HTR-8/SVneo (cell line): ENCODE data around the gene ZNF506.
"Not testable (repeated sequence)": the region's sequence is repeated elsewhere in the genome, so short reads cannot be mapped to it uniquely, and the experiment has no call there.

ENCODE experiments used
- DNase-seq: peaks from one replicate; pipeline ENCODE4 v3.0.0; 2011; ENCODE audit warnings: low spot score, mixed read lengths; ENCODE audit not compliant: insufficient read length
- FAIRE-seq: peaks from 2 replicates; lab custom pipeline; 2011; peaks lifted over from hg19 to GRCh38; lab: Jason Lieb, UNC

ZNF506 gene

DNA sequence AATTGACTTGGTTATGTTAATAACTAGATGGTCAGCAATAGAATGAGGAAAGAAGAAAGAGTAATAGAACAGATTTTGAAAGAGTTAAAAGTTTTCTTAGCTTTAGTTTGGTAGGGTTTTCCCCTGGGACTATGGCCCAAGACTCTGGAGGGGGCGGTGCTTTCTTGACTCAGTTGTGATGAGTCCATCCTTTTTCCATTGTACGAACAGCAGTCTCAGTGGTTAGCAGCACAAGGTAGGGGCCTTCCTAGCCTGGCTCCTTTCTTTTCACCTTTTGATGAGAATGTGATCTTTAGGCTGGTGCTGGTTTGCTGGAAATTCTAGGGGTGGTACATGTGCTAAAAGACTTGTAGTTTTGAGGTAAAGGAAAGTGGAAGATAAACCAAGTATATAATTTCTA is 38.8 kb downstream of the ZNF506 start:
- no peak for FAIRE-seq
- DNase-seq = no peak

DNA sequence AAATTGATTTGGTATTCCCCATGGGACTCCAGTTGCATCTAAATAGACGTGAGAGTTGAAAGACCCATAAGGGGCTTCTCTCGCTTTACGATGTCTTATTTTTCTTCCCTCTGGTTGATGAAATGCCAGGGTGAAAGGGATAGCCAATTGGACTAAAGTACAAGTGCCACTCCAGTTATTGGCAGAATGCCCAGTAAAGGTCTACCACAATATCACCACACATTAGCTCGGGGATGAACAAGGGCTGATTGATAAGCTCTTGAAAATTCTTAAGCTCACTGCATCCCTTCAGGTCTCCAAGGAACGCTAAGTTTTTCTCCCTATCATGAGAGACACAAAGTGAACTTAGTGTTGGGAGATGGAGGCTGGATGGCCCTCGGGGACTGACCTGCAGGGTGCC is 39.8 kb downstream of the ZNF506 start:
- not testable (repeated sequence) for DNase-seq, FAIRE-seq

DNA sequence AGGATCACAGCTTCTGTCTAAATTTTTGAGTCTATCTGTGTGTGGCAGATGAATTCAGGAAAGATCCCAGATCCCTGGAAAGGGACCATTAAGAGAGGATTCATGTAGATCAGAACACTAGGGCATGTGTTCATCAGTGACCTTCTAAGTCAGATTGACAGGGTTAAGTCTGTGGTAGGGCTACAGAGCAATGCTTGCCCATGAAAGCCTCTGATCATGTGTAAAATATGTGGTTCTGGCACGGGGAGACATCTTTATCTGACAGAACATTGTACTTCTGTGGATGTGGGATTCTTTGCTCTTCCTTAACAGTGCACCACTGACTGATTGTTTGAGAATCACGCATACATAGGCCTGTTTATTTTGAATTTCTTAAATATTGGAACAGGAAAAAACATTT is 42.9 kb downstream of the ZNF506 start:
- DNase-seq (no peak), FAIRE-seq (no peak)

DNA sequence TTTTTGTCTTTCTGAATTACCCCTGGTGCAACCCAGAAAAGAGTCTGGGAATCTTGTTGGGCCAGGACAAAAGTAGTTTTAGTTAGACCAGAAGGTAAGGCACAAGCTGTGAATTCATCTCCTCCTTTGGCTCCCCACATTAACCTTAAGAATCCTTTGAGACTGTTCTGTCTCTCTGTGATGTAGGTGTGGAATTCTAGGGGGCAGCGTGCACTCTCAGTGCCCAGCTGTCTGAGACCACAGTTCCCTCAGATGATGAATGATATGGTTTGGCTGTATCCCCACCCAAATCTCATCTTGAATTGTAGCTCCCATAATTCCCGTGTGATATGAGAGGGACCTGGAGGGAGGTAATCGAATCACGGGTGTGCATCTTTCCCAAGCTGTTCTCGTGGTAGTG is 43.9 kb downstream of the ZNF506 start:
- DNase-seq = no peak
- no peak for FAIRE-seq

DNA sequence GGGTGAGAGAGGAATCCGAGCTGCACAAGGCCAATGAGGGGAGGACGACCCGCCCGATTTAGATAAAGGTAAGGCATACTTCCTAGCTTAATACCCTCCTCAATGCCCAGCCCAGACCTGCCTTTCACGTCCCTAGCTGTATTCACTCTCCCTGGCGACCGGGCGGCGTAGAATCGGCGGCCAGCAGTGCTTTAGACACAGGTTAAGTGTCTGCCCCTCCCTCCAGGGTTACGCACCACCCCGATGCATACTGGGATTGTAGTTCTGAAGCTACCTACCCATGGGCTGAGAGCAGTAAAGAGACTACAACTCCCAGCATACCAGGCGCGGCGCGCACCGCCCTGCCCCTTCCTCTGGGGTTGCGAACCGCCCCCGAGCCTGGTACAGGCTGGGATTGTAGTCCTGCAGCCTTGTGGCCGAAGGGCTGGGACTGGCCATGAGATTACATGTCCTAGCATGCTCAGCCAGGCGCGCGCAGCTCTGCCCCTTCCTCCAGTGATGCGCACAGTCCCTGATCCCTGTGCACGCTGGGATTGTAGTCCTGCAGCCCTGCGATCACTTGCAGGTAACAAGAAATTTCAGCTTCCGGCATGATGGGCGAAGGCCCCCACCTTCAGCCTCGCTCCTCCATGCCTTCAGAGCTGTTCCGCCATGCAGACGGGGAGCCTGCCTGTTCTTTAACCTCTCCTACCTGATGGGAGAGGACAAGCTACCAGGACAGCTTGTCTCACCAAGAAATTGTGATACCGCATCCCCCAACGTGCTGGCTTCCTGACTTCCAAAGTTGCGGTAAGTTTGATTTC is 45.1 kb downstream of the ZNF506 start:
- peak; percentile 98 for DNase-seq
- FAIRE-seq = peak; percentile 99

DNA sequence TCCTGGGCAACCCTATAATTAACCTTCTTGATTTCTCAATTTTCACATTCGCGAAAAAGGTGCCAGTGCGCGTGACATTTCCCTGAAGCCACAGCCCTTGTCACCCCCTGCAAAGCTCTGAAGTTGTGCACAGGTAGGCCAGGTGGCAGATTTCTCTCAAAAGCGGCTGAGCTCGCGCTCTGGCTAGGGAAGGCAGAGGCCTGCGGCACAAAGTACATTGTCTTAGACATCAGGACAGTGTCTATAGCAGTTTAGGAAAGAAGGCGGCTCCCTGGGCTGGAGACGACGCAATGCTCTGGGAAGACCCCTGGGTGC is 45.7 kb downstream of the ZNF506 start:
- DNase-seq (peak; percentile 26), FAIRE-seq (no peak)

DNA sequence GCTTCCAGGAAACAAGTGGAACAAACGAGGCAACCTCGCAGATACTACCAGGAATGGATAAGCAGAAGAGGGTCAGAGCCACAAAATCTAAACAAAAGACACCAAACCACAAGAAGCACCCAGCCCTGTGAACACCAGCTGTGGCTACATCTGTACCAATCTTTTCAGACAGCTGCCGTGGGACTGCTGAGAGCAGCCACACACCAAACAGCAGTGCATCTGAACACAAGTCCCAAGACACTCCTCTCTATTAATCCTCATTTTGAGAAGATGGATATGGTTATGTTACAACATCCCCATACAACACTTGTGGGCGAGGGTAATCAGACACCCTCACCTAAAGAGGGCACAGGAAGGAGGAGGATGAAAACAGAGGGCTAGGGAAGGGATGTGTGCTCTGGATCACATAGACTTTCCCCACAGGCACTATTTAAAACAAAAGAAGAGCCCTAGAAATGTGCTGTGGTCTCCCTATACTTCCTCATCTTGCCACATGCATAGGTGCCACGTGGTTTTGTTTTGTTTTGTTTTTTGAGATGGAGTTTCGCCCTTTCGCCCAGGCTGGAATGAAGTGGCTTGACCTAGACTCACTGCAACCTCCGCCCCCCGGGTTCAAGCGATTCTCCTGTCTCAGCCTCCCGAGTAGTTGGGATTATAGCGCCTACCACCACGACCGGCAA is 47.1 kb downstream of the ZNF506 start:
- DNase-seq (no peak), FAIRE-seq (no peak)

DNA sequence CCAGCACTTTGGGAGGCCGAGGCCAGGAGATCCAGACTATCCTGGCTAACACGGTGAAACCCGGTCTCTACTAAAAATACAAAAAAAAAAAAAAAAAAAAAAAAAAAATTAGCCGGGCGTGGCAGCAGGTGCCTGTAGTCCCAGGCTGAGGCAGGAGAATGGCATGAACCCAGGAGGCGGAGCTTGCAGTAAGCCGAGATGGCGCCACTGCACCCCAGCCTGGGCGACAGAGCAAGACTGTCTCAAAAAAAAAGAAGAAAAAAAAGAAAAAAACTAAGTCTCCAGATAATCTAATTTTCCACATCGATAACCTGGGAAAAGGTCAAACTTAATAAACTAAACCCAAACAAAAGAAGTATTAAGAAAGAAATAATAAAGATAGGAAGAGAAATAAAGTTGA is 49.6 kb downstream of the ZNF506 start:
- not testable (repeated sequence) for FAIRE-seq, DNase-seq

DNA sequence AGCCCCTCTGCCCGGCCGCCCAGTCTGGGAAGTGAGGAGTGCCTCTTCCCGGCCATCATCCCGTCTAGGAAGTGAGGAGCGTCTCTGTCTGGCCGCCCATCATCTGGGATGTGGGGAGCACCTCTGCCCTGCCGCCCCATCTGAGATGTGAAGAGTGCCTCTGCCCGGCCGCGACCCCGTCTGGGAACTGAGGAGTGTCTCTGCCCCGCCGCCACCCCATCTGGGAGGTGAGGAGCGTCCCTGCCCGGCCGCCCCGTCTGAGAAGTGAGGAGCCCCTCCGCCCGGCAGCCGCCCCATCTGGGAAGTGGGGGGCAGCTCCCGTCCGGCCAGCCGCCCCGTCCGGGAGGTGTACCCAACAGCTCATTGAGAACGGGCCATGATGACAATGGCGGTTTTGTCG is 51.6 kb downstream of the ZNF506 start:
- not testable (repeated sequence) for DNase-seq, FAIRE-seq

DNA sequence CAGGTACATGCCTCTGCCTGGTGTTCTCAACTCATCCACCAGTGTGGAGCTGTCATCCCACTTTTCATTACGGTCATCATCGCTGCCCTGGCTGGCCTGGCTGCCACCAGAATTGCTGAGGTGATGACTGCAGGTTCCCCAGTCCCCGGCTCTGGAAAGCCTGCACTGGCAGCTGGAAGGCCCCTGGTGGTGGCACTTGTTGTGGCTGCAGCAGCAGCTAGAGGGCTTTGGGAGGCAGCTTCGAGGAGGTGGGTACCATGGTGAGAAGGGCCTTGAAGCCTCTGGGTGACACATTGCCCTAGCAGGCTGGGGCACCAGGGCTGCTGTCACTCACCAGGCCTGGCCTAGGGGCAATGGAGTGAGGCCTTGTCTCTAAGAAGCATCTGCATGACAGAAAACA is 63.4 kb downstream of the ZNF506 start:
- no peak for DNase-seq
- FAIRE-seq = no peak

DNA sequence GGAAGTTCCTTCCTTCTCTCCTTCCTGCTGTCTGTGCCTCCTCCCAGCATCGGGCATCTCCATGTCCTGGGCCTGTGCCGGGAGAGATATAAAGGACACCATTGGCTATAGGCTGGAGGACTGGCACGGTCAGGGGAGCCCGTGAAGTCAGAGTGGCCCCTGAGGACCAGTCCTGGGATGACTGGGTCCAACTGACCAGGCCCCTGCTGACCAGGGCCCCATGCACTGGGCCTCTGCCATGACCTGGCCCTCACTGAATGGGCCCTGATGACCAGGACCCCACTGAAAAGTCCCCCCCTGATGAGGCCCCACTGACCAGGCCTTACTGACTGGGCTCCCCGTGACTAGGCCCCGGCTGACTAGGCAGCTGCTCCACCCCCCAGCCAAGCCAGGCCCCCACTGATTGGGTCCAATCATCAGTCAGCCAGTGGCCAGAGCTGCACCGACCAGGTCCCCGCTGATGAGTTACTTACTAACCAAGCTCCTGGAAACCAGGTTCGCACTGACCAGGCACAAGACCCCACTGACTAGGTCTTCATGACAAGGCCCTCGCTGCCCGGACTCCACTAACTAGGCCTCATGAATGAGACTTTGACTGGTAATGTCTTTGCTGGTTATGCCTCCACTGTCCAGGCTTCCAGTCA is 68.7 kb downstream of the ZNF506 start:
- no peak for DNase-seq
- no peak for FAIRE-seq

DNA sequence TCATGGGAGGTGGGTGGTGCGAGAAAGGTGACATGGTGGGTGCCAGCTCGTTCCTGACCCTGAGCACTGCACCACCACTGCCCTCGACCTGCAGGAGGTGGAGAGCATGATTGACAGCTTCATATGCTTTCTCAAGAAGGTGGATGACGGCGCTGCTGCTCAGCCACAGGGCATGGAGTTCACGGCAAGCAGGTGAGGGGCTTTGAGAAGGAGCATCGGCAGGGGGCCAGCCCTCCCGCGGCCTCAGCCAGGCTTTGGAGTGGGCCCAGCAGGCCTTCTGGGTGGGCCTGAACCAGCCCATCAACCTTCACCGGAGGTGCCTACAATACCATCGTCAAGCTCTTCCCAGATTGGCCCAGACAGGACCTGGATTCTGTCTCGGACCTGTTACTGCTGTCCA is 69.7 kb downstream of the ZNF506 start:
- FAIRE-seq = no peak

DNA sequence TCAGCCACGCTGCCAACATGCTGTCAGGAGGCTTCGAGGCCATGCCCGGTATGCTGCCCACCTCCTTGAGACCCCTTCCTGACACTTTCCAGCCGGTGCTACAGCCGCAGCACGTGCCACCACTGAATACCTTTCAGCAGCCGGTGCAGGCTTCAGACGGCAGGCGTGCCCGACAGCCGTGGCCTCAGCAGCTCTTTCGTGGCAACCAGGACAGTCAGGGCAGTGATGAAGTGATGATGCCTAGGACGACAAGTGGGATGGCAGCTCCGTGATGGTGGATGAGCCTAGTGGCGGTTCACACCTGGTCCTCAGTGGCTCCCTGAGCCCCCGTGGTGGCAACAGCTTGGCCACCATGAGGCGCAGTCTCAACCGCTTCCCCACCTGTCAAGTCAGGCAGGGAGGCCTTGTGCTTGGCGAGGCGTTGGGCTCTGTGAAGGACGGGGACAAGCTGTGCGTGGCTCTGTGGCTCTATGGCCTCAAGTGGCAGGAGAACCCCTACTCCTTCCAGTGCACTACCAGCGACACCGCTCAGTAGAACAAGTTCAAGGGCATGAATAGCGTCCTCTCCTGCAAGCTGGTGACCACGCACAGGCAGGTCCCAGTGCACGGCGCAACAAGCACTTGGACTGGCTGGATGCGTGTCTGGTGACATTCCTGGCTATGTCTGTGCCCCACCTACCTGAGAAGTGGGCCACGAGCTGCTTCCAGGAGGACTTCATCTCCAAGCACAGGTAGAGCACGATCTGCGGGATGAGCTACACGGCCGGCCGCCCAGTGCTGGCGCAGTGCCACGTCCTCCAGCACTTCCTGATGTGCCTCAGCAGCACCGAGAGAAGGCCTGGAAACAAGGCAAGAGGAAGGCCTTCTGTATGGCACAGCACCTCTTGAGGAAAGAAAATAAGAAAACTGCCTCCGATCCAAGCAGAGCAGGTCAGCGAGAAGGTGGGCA is 70.4 kb downstream of the ZNF506 start:
- FAIRE-seq (no peak), DNase-seq (no peak)

More for the DNA sequence above, 69.7 kb downstream of the ZNF506 start:
- no peak for DNase-seq

DNA sequence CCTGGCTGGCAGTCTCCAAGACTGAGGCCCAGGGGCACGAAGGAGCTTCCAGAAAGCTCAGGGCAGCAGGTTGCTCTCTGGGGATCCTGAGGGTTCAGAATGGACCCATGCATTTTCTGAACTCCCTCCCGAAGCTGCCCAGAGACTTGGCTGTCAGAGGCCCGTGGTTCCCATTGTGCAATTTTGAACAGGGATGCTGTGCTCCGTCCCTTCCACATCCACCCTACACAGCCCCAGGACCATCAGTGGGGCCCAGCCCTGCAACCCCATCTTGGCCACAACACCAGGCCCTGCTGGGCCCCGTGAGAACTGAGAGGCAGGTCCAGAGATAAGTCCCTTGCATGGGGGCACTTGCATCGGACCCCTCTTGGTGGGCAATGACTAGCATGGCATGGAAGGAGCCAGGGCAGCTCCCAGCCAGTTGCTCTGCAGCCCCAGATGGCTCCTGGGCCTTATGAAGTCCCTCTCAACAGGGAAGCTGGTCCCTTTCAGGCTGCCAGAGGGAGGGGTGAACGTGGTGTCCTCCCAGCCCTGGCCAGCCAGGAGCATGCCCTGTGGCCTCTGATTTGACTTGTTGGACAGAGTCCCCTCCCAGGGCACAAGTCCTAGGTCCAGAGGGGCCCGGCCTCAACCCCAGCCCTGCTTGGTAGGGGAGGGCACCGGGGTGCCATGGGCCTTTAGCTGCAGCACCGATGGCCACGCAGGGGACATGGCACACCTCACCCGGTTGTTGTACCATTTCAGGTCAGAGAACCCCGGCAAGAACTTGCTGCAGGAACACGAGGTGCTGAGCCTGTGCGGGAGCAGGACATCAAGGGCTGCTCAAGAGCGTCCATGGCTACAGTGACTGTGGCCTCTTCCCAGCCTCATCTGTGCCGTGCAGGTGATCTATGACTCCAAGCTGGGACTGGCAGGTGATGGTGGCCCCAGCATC is 71.4 kb downstream of the ZNF506 start:
- DNase-seq = no peak
- FAIRE-seq = no peak

DNA sequence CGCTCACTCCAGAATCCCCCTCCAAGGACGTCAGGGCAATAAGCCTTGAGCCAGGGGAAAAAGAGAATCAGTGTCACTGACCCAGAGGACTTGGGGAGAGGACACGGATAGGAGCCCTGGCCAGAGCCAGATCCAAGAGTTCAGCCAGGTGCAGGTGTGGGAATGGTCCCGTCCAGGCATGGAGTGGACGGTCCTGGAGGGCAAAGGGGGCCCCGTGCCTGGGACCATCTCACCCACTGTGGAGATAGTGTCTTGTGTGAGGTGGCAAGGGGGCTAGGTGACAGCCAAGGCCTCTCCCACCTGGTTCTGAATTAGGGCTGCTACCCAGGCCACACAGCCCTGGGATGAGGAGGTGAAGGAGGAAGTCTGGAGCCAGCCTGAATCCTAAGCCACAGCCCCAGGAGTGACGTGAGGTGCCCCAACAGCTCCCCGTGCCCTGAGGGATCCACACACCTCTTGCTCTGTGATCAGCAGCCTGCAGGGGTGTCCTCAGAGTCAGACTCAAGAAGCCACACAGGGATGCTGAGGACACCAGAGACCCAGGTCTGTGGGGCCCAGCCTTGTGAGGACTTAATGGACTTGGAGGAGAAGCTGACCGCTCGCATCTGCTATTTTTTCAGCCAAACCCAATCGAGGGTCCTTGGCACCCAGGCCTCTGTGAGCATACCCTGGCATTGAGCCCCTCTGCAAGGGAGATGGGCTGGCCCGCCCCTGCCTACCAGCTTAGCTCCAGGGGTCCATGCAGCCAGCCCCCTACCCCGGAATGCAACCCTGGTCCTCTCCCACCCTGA is 72.2 kb downstream of the ZNF506 start:
- DNase-seq (no peak), FAIRE-seq (no peak)

DNA sequence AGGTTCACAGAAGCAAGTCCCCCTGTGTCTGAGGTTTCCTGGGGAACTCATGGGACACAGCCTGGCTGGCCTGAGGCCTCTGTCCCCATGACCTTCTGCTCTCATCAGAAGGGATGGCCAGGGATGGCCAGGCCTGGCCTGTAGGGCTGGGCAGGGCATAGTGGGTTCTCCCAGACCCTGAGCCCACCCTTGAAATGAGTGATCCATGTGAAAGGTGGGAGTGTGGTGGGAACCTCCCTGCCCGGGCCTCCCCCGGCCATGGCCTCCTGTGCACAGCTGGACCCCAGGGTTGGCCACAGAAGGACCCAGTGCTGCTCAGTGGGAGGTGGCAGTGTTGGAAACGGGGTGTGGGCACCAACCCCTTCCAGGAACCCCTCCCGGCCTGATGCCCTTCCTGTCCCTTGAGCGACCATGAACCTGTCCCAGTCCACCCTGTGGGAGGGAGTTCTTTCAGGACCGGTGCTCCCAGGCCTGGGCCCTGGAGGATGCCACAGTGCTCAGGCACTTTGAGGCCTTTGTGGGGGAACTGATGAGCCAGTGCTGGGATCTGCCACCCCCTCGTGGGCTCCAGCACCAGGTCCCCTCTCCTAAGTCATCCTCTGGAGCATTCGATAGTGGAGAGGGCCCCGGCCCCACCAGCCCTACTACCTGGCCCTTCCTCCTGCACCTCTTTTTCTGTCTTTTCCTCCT is 73.2 kb downstream of the ZNF506 start:
- FAIRE-seq = no peak

DNA sequence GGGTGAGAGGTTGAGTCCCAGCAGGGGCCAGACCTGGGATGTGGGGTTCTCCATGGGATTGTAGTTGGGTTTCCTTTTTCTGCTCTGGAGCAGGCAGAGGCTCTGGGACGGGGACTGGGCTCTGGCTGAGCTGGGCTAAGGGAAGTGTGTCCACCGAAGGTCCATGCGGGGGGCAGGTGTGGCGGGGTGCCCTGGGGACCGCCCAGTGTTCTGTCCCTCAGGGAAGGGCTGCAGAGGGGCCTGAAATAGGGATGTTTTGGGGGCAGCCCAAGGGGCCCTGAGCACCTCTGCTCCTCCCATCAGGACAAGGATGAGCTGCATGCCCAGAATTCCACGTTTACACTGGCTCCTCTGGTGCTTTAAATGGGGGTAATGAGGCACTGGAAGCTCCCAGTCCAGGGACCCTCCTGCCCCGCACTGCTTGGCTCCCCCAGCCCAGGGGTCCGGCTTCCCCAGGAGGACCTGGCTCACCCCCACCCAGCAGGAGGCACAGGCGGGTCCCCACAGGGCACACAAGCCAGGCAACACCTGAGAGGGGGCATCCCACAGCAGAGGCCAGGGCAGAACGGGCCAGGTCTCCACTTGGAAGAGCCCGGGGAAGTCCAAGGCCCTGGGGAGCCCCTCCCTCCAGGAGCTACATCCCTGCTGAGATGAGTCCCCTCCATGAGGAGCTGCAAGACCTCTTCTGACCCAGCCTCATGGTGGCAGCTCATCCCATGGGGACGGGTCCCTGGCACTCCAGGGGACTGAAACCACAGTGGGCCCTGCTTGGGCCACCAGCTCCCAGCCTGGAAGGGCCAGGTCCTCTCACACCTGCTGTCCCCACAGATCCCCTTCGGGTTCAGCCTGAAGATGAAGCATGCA is 74.0 kb downstream of the ZNF506 start:
- FAIRE-seq = no peak
- no peak for DNase-seq

More for the DNA sequence above, 73.2 kb downstream of the ZNF506 start:
- DNase-seq = no peak
